ENCODE data around the gene ZBP1.

ZBP1 gene

GRCh38 chr20:57556980-57557274, 63.3 kb downstream of the ZBP1 start:
- H3K56ac ChIP-seq (ENCODE audit: low read length), result no peak overlapping the region
- no peaks in the 10 kb centered on the region for H3K36me3 ChIP-seq (ENCODE audit: control insufficient read depth, insufficient read depth, low read length)
- DNase-seq, result no peak
- no peak overlapping the region for H3K4me2 ChIP-seq (ENCODE audit: low read length)
- H3K79me1 ChIP-seq (ENCODE audit: low read length), result no peaks in the 10 kb centered on the region
- H3K27me3 ChIP-seq (ENCODE audit: insufficient read depth, low read length, poor library complexity), result no peaks in the 10 kb centered on the region
- no peak overlapping the region for H2BK120ac ChIP-seq (ENCODE audit: low read depth, low read length)
- no peak overlapping the region for H4K8ac ChIP-seq (ENCODE audit: low read depth, low read length)
- H3K79me2 ChIP-seq (ENCODE audit: control insufficient read depth, insufficient read depth, low read length), result no peaks in the 10 kb centered on the region
- no peak overlapping the region for H4K5ac ChIP-seq (ENCODE audit: low read length)
- H3K4ac ChIP-seq (ENCODE audit: low read depth, low read length), result no peak overlapping the region
- no peak overlapping the region for H2BK15ac ChIP-seq (replicated peaks; ENCODE audit: low read depth)
- no peak overlapping the region for H3K9ac ChIP-seq (ENCODE audit: low read length)
- H2AK5ac ChIP-seq (ENCODE audit: low read length), result no peak overlapping the region
- no CpG with 5 or more reads among the region's 3 CpGs for WGBS (ENCODE audit: extremely low coverage, insufficient coverage, low lambda C conversion rate)
- H3K4me3 ChIP-seq (ENCODE audit: low read length), result no peak overlapping the region
- H3K18ac ChIP-seq (ENCODE audit: low read length), result no peak overlapping the region
- H3K23ac ChIP-seq (ENCODE audit: low read length), result no peak overlapping the region
- no peaks in the 10 kb centered on the region for H3K4me1 ChIP-seq (ENCODE audit: control insufficient read depth, low read depth, low read length)
- H2BK5ac ChIP-seq (ENCODE audit: low read length), result no peak overlapping the region
- no peak overlapping the region for H3K27ac ChIP-seq (ENCODE audit: low read depth, low read length)

- no peak overlapping the region for H3K23ac ChIP-seq (ENCODE audit: low read length)
- H3K79me1 ChIP-seq (ENCODE audit: low read length), result no peaks in the 10 kb centered on the region
- no peak overlapping the region for H4K5ac ChIP-seq (ENCODE audit: low read length)
- no peak overlapping the region for H3K56ac ChIP-seq (ENCODE audit: low read length)
- H3K4me2 ChIP-seq (ENCODE audit: low read length), result no peak overlapping the region
- no peak overlapping the region for H3K4me3 ChIP-seq (ENCODE audit: low read length)
- no peak overlapping the region for H2BK5ac ChIP-seq (ENCODE audit: low read length)
- H3K9ac ChIP-seq (ENCODE audit: low read length), result no peak overlapping the region
- no peak overlapping the region for H2BK15ac ChIP-seq (replicated peaks; ENCODE audit: low read depth)
- no peaks in the 10 kb centered on the region for H3K27me3 ChIP-seq (ENCODE audit: insufficient read depth, low read length, poor library complexity)
- no peak overlapping the region for H3K27ac ChIP-seq (ENCODE audit: low read depth, low read length)
- H3K4me1 ChIP-seq (ENCODE audit: control insufficient read depth, low read depth, low read length), result no peaks in the 10 kb centered on the region
- H4K8ac ChIP-seq (ENCODE audit: low read depth, low read length), result no peak overlapping the region
- no peaks in the 10 kb centered on the region for H3K79me2 ChIP-seq (ENCODE audit: control insufficient read depth, insufficient read depth, low read length)
- peak; percentile 10 for DNase-seq
- H2BK120ac ChIP-seq (ENCODE audit: low read depth, low read length), result no peak overlapping the region
- no peak overlapping the region for H2AK5ac ChIP-seq (ENCODE audit: low read length)
- H3K4ac ChIP-seq (ENCODE audit: low read depth, low read length), result no peak overlapping the region
- no peak overlapping the region for H3K18ac ChIP-seq (ENCODE audit: low read length)
- H3K36me3 ChIP-seq (ENCODE audit: control insufficient read depth, insufficient read depth, low read length), result no peaks in the 10 kb centered on the region
- WGBS (ENCODE audit: extremely low coverage, insufficient coverage, low lambda C conversion rate), result no CpG with 5 or more reads among the region's 11 CpGs
These were observed 64.6 kb downstream of the ZBP1 start for GRCh38 chr20:57555457-57556184.
